ENCODE measurements around the gene LIME1.

GRCh38 chr20:63752411-63753101 is 16.1 kb downstream of the LIME1 start:
- TF ChIP-seq CTCF (IDR thresholded peaks at IDR 0.05; ENCODE audit: control extremely low read depth in 1 of 3, insufficient read depth in 1 of 3, low read depth in 1 of 3, low read length in 3 of 3) = peak in 2 of 3 experiments; percentile 25 to 42; a peak in 2 of 4 replicates
- no peak for TF ChIP-seq RBBP5 (IDR thresholded peaks at IDR 0.05; ENCODE audit: borderline replicate concordance, low read depth, low read length)
- no peak for TF ChIP-seq CHD1 (IDR thresholded peaks at IDR 0.05; ENCODE audit: low read depth, low read length)
- no peak for TF ChIP-seq SIRT6 (IDR thresholded peaks at IDR 0.05; ENCODE audit: low read length)
- no peak for TF ChIP-seq POLR2AphosphoS5 (IDR thresholded peaks at IDR 0.05; ENCODE audit: low read depth, low read length)
- no peak for TF ChIP-seq CHD7 (IDR thresholded peaks at IDR 0.05; ENCODE audit: insufficient replicate concordance, low read length)
- TF ChIP-seq CEBPB (IDR thresholded peaks at IDR 0.05; ENCODE audit: low read depth, low read length) = no peak
- TF ChIP-seq BACH1 (IDR thresholded peaks at IDR 0.05; ENCODE audit: low read length) = no peak
- TF ChIP-seq RXRA (IDR thresholded peaks at IDR 0.05; ENCODE audit: insufficient read depth, low read depth, low read length) = no peak
- no peak for TF ChIP-seq TAF1 (IDR thresholded peaks at IDR 0.05; ENCODE audit: low read depth, low read length)
- TF ChIP-seq USF2 (IDR thresholded peaks at IDR 0.05; ENCODE audit: low read length) = no peak
- TF ChIP-seq POLR2A (IDR thresholded peaks at IDR 0.05; ENCODE audit: control extremely low read depth in 1 of 2, low read depth in 2 of 2, low read length in 2 of 2) = no peak
- no peak for TF ChIP-seq EZH2 (IDR thresholded peaks at IDR 0.05; ENCODE audit: low read depth, low read length, severe bottlenecking)
- no peak for TF ChIP-seq PHF8 (conservative IDR thresholded peaks at IDR 0.05; ENCODE audit: low read depth, low read length)
